IMR-90 (cell line): ENCODE data around the gene OR3A2. TPM values are rescaled to one million over a fixed set of nuclear protein-coding genes. Genes with fewer than 3 reads are reported as not detected.

Source experiments
- ATAC-seq: fragments of 200-7000 bp; cut with Tn5 transposase; 2 replicates; pipeline ENCODE4 v1.9.1; 2020; ENCODE audit warnings: low read depth, mild to moderate bottlenecking, moderate library complexity
- BruUV-seq: library from RNA; stranded (reverse); fragments of 400-500 nt; replicated peaks from 2 replicates; lab custom pipeline; 2021; lab: Mats Ljungman, UMichigan
- CTCF ChIA-PET: fragments of 300-600 bp; formaldehyde crosslinking; extraction: SDS; loops from one replicate; lab custom pipeline; 2021; ENCODE audit warnings: antibody characterized with exemption; lab: Yijun Ruan, JAX
- POLR2A ChIA-PET: fragments of 300-600 bp; sonication (Branson Sonifier 250); formaldehyde crosslinking; loops from one replicate; lab custom pipeline; 2022; ENCODE audit warnings: antibody characterized with exemption; ENCODE audit not compliant: unreplicated experiment; lab: Charles Lee
- DNase-seq: peaks from one replicate; pipeline ENCODE4 v3.0.0; 2013
- H2AFZ ChIP-seq: replicated peaks from 2 replicates; pipeline ENCODE3; 2013; ENCODE audit warnings: low read length, mild to moderate bottlenecking; ENCODE audit not compliant: poor library complexity
- H2AK5ac ChIP-seq: 2 replicates; pipeline ENCODE4 v1.6.1; 2013; ENCODE audit warnings: low read depth, low read length, inconsistent platforms
- H2AK9ac ChIP-seq: replicated peaks from 2 replicates; pipeline ENCODE3; 2013; ENCODE audit warnings: mild to moderate bottlenecking, low read depth, low read length, moderate library complexity; ENCODE audit not compliant: poor library complexity
- H2BK120ac ChIP-seq: 2 replicates; pipeline ENCODE4 v1.6.1; 2013; ENCODE audit warnings: low read depth, low read length, inconsistent platforms
- H2BK15ac ChIP-seq: 3 replicates; pipeline ENCODE4 v1.6.1; 2013; ENCODE audit warnings: low read depth, low read length, inconsistent platforms
- H2BK20ac ChIP-seq: 2 replicates; pipeline ENCODE4 v1.6.1; 2013; ENCODE audit warnings: low read depth, mild to moderate bottlenecking, inconsistent platforms, low read length, moderate library complexity
- H2BK5ac ChIP-seq: 2 replicates; pipeline ENCODE4 v1.6.1; 2013; ENCODE audit warnings: mild to moderate bottlenecking, low read depth, low read length, inconsistent platforms; ENCODE audit not compliant: poor library complexity, severe bottlenecking
- H3K14ac ChIP-seq: replicated peaks from 2 replicates; pipeline ENCODE4 v1.6.1; 2013; ENCODE audit warnings: low read depth, low read length, inconsistent platforms
- H3K18ac ChIP-seq: 2 replicates; pipeline ENCODE4 v1.6.1; 2013; ENCODE audit warnings: low read depth, low read length, control low read depth
- H3K23ac ChIP-seq: 2 replicates; pipeline ENCODE4 v1.6.1; 2013; ENCODE audit warnings: low read depth, low read length, inconsistent platforms
- H3K27ac ChIP-seq: 2 replicates; pipeline ENCODE4 v1.5.1; 2013; ENCODE audit warnings: mild to moderate bottlenecking, control low read depth, low read length; ENCODE audit not compliant: insufficient read depth
- H3K27me3 ChIP-seq: 2 replicates; pipeline ENCODE4 v1.6.1; 2013; ENCODE audit warnings: low read length; ENCODE audit not compliant: control insufficient read depth, insufficient read depth
- H3K36me3 ChIP-seq: 2 replicates; pipeline ENCODE4 v1.6.1; 2013; ENCODE audit warnings: low read length, mixed read lengths; ENCODE audit not compliant: control insufficient read depth, insufficient read depth
- H3K4ac ChIP-seq: 2 replicates; pipeline ENCODE4 v1.6.1; 2013; ENCODE audit warnings: low read depth, low read length, inconsistent platforms
- H3K4me1 ChIP-seq: 2 replicates; pipeline ENCODE4 v1.6.1; 2013; ENCODE audit warnings: low read length, mixed read lengths; ENCODE audit not compliant: control insufficient read depth, insufficient read depth
- H3K4me2 ChIP-seq: 2 replicates; pipeline ENCODE4 v1.6.1; 2013; ENCODE audit warnings: low read depth, mild to moderate bottlenecking, control low read depth, low read length, moderate library complexity
- H3K4me3 ChIP-seq: 2 replicates; pipeline ENCODE4 v1.5.1; 2013; ENCODE audit warnings: low read depth, mild to moderate bottlenecking, control low read depth, low read length, moderate library complexity; ENCODE audit not compliant: insufficient read depth
- H3K56ac ChIP-seq: 2 replicates; pipeline ENCODE4 v1.6.1; 2013; ENCODE audit warnings: low read length, inconsistent platforms; ENCODE audit not compliant: insufficient read depth; ENCODE audit errors: extremely low read depth
- H3K79me1 ChIP-seq, 2 experiments: 2 replicates each; pipeline ENCODE4 v1.6.1; 2013; ENCODE audit warnings: low read length in 2 of 2, inconsistent platforms in 1 of 2, low read depth in 1 of 2
- H3K9ac ChIP-seq: 2 replicates; pipeline ENCODE4 v1.6.1; 2013; ENCODE audit warnings: low read depth, low read length, control low read depth
- H3K9me1 ChIP-seq: 2 replicates; pipeline ENCODE4 v1.6.1; 2013; ENCODE audit warnings: low read length, inconsistent platforms; ENCODE audit not compliant: insufficient read depth
- H3K9me3 ChIP-seq: 2 replicates; pipeline ENCODE4 v1.6.1; 2013; ENCODE audit warnings: low read length; ENCODE audit not compliant: control insufficient read depth, insufficient read depth
- H4K20me1 ChIP-seq: 2 replicates; pipeline ENCODE4 v1.6.1; 2013; ENCODE audit warnings: low read length, inconsistent platforms; ENCODE audit not compliant: insufficient read depth
- H4K5ac ChIP-seq: 2 replicates; pipeline ENCODE4 v1.6.1; 2013; ENCODE audit warnings: mild to moderate bottlenecking, low read depth, low read length, control low read depth
- H4K8ac ChIP-seq, 2 experiments: 2 replicates each; pipeline ENCODE4 v1.6.1; 2013; ENCODE audit warnings: low read depth in 2 of 2, low read length in 2 of 2, control low read depth in 1 of 2, inconsistent platforms in 1 of 2
- H4K91ac ChIP-seq: 2 replicates; pipeline ENCODE4 v1.6.1; 2013; ENCODE audit warnings: low read depth, low read length, inconsistent platforms; ENCODE audit not compliant: insufficient read depth
- BHLHE40 ChIP-seq: fragments of 150-350 bp; IDR thresholded peaks from 2 replicates; pipeline ENCODE4 v1.6.1; 2016; ENCODE audit warnings: mild to moderate bottlenecking, low read depth, low read length
- CEBPB ChIP-seq: IDR thresholded peaks from 2 replicates; pipeline ENCODE4 v1.6.1; 2012; ENCODE audit warnings: low read depth, low read length, improper control_type of control experiment
- FOS ChIP-seq: fragments of 150-350 bp; IDR thresholded peaks from 2 replicates; pipeline ENCODE4 v1.6.1; 2016; ENCODE audit warnings: low read depth, low read length
- MAFK ChIP-seq: IDR thresholded peaks from 2 replicates; pipeline ENCODE4 v1.6.1; 2012; ENCODE audit warnings: low read depth, low read length, improper control_type of control experiment
- MAZ ChIP-seq: IDR thresholded peaks from 2 replicates; pipeline ENCODE4 v1.6.1; 2012; ENCODE audit warnings: low read depth, mild to moderate bottlenecking, low read length, improper control_type of control experiment, moderate library complexity, borderline replicate concordance
- MXI1 ChIP-seq: IDR thresholded peaks from 2 replicates; pipeline ENCODE4 v1.6.1; 2012; ENCODE audit warnings: low read depth, mild to moderate bottlenecking, low read length, moderate library complexity, borderline replicate concordance
- NFE2L2 ChIP-seq: fragments of 150-350 bp; IDR thresholded peaks from 2 replicates; pipeline ENCODE4 v1.6.1; 2016; ENCODE audit warnings: low read depth, mild to moderate bottlenecking, low read length
- POLR2A ChIP-seq: IDR thresholded peaks from 2 replicates; pipeline ENCODE4 v1.6.1; 2012; ENCODE audit warnings: mild to moderate bottlenecking, low read depth, low read length
- RAD21 ChIP-seq: IDR thresholded peaks from 2 replicates; pipeline ENCODE4 v1.6.1; 2012; ENCODE audit warnings: low read length, improper control_type of control experiment
- RCOR1 ChIP-seq: IDR thresholded peaks from 2 replicates; pipeline ENCODE4 v1.6.1; 2012; ENCODE audit warnings: mild to moderate bottlenecking, low read length, improper control_type of control experiment; ENCODE audit not compliant: insufficient replicate concordance
- RFX5 ChIP-seq: IDR thresholded peaks from 2 replicates; pipeline ENCODE4 v1.8.0; 2012; ENCODE audit warnings: low read depth, mild to moderate bottlenecking, low read length, moderate library complexity
- SMC3 ChIP-seq: fragments of 150-350 bp; IDR thresholded peaks from 2 replicates; pipeline ENCODE4 v1.6.1; 2016; ENCODE audit warnings: low read depth, mild to moderate bottlenecking, antibody characterized with exemption, low read length, moderate library complexity
- WGBS, 2 experiments: methylation state at CpG; one replicate each; pipeline versions ENCODE4 v1.1.5 to v1.1.7; 2013; ENCODE audit warnings: missing lambda C conversion rate in 2 of 2; ENCODE audit not compliant: insufficient read length in 1 of 2; ENCODE audit errors: extremely low coverage in 2 of 2; 5-methylcytosine and 5-hydroxymethylcytosine counted together
- dilution Hi-C: fragments of 300-500 bp; cut with HindIII; formaldehyde crosslinking; loops from one replicate; pipeline ENCODE4 v1.14.3; 2018; ENCODE audit warnings: low sequenced_read_pairs; ENCODE audit not compliant: unreplicated experiment
- in situ Hi-C: fragments of 300-500 bp; cut with MboI; formaldehyde crosslinking; loops from 3 replicates; pipeline ENCODE4 v1.14.3; 2019; ENCODE audit warnings: low sequenced_read_pairs, inconsistent platforms, mixed read lengths
- intact Hi-C: fragments of 100-400 bp; cut with micrococcal nuclease; formaldehyde crosslinking; loops from 2 replicates; pipeline ENCODE4 v1.10.0; 2022
- polyA plus RNA-seq, 3 experiments: library from polyadenylated mRNA; depleted of rRNA; stranded (reverse); fragments of >200 nt; gene quantifications; 2 replicates each; pipeline ENCODE4 v1.2.3, GENCODE V29; 2012; ENCODE audit warnings: low replicate concordance in 1 of 3
- total RNA-seq: library from RNA; depleted of rRNA; stranded (reverse); fragments of >200 nt; gene quantifications from 2 replicates; pipeline ENCODE4 v1.2.3, GENCODE V29; 2012
- TF ChIP-seq, protein P1 (sequence below): conservative IDR thresholded peaks from 2 replicates; pipeline ENCODE4 v1.5.1; 2012; ENCODE audit warnings: mild to moderate bottlenecking, low read depth, low read length, improper control_type of control experiment
- TF ChIP-seq, protein P2 (sequence below): fragments of 150-350 bp; IDR thresholded peaks from 2 replicates; pipeline ENCODE4 v1.6.1; 2017; ENCODE audit warnings: mild to moderate bottlenecking, antibody characterized with exemption, low read length, low read depth
- TF ChIP-seq, protein P3 (sequence below): fragments of 150-350 bp; IDR thresholded peaks from 2 replicates; pipeline ENCODE4 v1.6.1; 2016; ENCODE audit warnings: low read depth, mild to moderate bottlenecking, low read length, moderate library complexity, borderline replicate concordance

OR3A2 gene
- total and polyA plus RNA-seq, 2 of the 4 experiments (the other 2 are of a cell fraction): not detected

DNA sequence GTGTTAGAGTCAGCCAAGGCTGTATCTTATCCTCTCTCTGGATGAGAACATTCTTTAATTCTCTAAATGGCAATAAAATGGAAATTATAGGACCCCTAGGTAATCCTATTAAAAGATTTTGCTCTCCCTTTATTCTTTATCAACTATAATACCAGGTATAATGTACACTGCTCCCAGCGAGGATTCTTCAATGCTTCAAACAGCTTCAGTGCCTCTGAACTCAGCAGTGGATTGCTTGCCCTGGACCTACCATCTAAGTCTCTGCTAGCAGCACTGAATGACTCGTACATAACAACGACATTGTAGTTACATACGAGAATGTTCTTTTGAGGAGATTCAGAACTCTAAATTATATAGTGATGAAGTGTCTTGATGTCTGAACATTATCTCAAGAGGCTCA is 3.7 kb upstream of the OR3A2 start:
- H3K23ac ChIP-seq: no peak overlapping the region
- H4K8ac ChIP-seq: no peak overlapping the region
- no peak overlapping the region for H3K18ac ChIP-seq
- POLR2A ChIA-PET: no interaction called here
- no peak overlapping the region for H3K56ac ChIP-seq
- dilution Hi-C loops: no loop called here
- H2BK5ac ChIP-seq: no peak overlapping the region
- H3K4me1 ChIP-seq: no peaks in the 10 kb centered on the region
- no peak overlapping the region for H3K4me2 ChIP-seq
- no peak overlapping the region for H2AK5ac ChIP-seq
- H3K36me3 ChIP-seq: no peaks in the 10 kb centered on the region
- no peak overlapping the region for H2AFZ ChIP-seq
- no peaks in the 10 kb centered on the region for H3K27me3 ChIP-seq
- no peak overlapping the region for H4K5ac ChIP-seq
- BruUV-seq: no TSS peak
- no peak overlapping the region for H3K9ac ChIP-seq
- DNase-seq: no peak
- H2AK9ac ChIP-seq: no peak overlapping the region
- CTCF ChIA-PET: no interaction called here
- WGBS, 2 experiments: 0% methylated on average over 1 of the region's 4 CpGs; no CpG with 5 or more reads in 1 of the 2 experiments
- in situ Hi-C loops: no loop called here
- peaks cover 8% of the 10 kb centered on the region for H3K9me3 ChIP-seq
- no peak for ATAC-seq
- intact Hi-C loops: no loop called here
- TF ChIP-seq POLR2A (no peak), NFE2L2 (no peak), RAD21 (no peak), BHLHE40 (no peak), CEBPB (no peak), RFX5 (no peak), MAZ (no peak), MXI1 (no peak), SMC3 (no peak), RCOR1 (no peak), FOS (no peak), MAFK (no peak)
- TF ChIP-seq, protein P1, sequence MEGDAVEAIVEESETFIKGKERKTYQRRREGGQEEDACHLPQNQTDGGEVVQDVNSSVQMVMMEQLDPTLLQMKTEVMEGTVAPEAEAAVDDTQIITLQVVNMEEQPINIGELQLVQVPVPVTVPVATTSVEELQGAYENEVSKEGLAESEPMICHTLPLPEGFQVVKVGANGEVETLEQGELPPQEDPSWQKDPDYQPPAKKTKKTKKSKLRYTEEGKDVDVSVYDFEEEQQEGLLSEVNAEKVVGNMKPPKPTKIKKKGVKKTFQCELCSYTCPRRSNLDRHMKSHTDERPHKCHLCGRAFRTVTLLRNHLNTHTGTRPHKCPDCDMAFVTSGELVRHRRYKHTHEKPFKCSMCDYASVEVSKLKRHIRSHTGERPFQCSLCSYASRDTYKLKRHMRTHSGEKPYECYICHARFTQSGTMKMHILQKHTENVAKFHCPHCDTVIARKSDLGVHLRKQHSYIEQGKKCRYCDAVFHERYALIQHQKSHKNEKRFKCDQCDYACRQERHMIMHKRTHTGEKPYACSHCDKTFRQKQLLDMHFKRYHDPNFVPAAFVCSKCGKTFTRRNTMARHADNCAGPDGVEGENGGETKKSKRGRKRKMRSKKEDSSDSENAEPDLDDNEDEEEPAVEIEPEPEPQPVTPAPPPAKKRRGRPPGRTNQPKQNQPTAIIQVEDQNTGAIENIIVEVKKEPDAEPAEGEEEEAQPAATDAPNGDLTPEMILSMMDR: no peak
- TF ChIP-seq, protein P2, sequence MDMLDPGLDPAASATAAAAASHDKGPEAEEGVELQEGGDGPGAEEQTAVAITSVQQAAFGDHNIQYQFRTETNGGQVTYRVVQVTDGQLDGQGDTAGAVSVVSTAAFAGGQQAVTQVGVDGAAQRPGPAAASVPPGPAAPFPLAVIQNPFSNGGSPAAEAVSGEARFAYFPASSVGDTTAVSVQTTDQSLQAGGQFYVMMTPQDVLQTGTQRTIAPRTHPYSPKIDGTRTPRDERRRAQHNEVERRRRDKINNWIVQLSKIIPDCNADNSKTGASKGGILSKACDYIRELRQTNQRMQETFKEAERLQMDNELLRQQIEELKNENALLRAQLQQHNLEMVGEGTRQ: no peak
- TF ChIP-seq, protein P3, sequence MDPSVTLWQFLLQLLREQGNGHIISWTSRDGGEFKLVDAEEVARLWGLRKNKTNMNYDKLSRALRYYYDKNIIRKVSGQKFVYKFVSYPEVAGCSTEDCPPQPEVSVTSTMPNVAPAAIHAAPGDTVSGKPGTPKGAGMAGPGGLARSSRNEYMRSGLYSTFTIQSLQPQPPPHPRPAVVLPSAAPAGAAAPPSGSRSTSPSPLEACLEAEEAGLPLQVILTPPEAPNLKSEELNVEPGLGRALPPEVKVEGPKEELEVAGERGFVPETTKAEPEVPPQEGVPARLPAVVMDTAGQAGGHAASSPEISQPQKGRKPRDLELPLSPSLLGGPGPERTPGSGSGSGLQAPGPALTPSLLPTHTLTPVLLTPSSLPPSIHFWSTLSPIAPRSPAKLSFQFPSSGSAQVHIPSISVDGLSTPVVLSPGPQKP: no peak
- H3K14ac ChIP-seq: no peak overlapping the region
- H3K79me1 ChIP-seq: no peaks in the 10 kb centered on the region
- H2BK20ac ChIP-seq: no peak overlapping the region
- no peak overlapping the region for H2BK15ac ChIP-seq
- no peak overlapping the region for H3K4me3 ChIP-seq
- H2BK120ac ChIP-seq: no peak overlapping the region
- no peak overlapping the region for H3K4ac ChIP-seq
- H4K20me1 ChIP-seq: no peaks in the 10 kb centered on the region
- H3K9me1 ChIP-seq: no peaks in the 10 kb centered on the region
- H4K91ac ChIP-seq: no peak overlapping the region
- H3K27ac ChIP-seq: no peak overlapping the region
